Activated CD8-positive, alpha-beta memory T cell treated with anti-CD3 and anti-CD28 coated beads for 48 hours (primary cell): ENCODE data around the gene FBXO42.

ENCODE experiments used
- DNase-seq, 3 experiments: peaks; one replicate each; pipeline ENCODE4 v3.0.0-alpha.2; 2020; ENCODE audit warnings: low read depth in 2 of 3, low spot score in 2 of 3

Gene FBXO42

DNA sequence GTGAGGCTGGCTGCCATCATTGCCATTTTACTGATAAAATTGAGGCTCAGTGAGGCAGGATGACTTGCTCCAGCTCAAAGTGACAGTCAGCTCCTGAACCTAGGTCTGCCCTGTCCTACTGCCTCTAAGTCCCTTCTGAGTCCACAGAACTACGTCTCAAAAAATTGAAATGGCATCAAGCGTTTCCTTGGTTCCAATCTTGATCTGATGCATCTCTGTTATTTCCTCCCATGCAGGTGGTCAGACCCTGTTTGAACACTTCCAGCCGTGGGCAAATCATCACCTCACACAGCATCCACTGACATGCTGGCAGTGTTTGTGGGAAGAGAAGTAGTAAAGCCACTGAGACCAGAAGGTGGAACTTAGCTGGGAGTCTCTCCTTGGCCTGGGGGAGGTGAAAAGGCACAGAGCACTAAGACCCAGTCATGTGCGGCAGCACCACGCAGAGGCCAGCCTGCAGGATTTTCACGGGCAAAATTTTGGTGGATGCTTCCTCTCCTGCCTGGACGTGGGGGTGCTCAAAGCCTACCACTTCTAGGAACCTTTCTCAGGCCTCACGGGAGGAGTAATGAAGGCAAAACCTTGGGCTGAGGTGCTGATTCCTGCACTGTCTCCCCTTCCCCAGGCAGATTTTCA, 107.5 kb downstream of the FBXO42 start:
- no peak for DNase-seq

DNA sequence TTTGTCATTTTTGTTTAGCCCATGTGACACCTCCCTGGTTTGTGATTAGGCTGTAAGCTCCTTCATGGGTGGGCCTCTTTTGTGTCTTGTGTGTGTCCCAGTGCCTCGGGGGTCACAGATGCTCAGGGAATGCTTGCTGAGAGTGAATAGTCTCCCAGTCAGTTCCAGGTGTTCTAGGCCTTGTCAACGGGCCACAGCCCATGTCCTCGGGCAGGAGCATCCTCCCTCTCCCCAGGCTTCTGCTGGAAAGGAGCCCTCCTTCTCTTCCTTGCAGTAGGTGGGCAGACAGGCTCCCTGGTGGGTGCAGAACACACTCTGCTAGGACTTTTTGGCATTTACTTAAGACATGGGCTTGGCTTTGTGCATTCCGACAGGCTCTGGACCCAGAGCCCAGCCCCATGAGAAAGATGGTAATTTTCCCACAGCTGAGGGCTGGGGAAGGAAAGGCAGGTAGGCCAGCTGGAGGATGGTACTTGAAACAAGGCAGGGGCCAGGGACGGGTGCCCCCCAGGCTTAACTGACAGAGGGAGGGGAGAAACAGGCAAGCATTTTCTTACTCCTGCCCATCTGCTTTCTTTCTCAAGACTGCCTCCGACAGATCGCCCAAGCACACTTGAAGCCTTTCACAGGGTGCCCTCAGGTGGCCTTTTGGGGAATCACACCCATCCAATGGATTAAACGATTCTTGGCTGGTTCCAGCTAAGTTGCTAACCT, 108.2 kb downstream of the FBXO42 start:
- peak; percentile 28 to 53 (median 29) for DNase-seq

DNA sequence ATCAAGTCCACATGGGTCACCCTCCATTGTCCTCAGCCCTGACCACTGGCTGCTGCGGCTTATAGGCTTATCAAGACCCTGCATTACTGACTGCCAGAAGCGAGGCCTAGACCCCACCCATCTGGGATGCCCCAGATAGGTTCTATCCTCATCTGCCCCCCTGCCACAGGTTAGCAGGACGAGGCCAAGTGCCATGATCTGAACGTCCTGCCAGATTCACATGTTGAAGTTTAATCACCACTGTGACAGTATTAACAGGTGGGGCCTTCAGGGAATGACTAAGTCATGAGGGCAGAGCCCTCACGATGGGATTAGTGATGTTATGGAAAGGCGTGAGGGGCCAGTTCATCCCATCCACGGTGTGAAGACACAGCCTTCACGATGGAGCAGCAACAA, 109.1 kb downstream of the FBXO42 start:
- no peak for DNase-seq

DNA sequence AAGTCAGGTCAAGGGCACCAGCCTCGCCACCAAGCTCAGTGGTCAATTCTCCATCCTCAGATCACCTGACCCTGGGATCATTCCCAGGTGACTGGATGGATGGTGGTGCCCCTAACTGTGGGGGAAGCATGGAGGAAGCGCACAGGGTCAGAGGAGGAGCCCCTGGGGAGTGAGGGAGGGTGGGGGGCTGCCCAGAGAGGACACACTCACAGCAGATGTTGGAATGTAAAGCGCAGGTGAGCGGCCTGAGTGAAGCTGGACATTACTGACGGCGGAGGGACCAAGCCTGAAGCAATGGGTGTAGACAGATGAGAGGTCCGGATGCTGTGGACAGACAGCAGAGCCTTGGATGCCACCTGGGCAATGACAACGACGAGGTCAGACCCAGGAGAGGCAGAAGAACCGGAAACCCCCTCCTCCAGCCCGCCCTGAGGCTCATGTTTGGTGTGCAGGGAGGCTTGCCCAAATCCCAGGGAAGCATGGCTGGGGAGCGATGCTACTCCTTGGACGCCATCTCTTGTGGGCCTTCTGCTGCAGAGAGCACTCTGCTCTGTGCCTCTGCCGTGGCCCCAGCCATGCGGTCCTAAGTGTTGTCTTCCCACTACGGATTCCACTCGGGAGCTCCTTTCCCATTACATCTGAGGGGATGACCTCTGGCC, 109.6 kb downstream of the FBXO42 start:
- no peak for DNase-seq

DNA sequence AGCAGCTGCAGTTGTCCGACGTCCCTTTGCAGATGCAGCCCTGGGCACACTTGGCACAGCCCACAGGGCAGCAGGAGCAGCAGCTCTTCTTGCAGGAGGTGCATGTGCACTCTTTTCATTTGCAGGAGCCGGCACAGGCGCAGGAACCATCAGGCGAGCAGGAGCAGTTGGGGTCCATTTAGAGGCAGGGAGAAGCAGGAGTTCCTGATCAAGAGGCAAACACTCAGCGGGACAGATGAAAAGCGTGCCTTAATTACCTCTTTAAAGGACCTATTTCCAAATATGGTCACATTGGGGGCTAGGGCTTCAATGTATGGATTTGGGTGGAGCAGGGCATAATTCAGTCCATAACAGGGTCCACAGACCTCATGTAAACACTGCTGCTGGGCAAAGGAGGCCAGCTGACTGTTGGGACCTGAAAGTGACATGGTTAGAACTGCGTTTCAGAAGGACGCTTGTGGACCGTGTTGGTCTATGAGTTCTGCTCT, 111.0 kb downstream of the FBXO42 start:
- no peak for DNase-seq

DNA sequence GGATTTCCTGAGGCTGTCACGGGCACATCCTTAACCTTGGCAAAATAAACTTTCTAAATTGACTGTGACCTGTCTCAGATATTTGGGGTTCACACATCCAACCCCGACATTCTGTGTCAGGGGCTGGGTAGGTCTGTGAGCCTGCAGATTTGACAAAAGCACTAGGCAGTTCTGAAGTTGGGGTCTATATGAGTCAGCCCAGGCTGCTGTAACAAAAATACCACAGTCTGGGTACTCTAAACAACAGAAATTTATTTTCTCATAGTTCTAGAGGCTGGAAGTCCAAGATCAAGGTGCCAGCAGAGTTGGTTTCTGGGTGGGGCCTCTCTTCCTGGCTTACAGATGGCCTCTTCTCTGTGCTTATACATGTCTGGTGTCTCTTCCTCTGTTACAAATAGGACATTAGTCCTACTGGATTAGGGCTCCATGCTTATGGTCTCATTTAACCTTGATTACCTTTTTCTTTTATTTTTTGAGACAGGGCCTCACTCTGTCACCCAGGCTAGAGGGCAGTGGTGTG, 112.2 kb downstream of the FBXO42 start:
- no peak for DNase-seq

DNA sequence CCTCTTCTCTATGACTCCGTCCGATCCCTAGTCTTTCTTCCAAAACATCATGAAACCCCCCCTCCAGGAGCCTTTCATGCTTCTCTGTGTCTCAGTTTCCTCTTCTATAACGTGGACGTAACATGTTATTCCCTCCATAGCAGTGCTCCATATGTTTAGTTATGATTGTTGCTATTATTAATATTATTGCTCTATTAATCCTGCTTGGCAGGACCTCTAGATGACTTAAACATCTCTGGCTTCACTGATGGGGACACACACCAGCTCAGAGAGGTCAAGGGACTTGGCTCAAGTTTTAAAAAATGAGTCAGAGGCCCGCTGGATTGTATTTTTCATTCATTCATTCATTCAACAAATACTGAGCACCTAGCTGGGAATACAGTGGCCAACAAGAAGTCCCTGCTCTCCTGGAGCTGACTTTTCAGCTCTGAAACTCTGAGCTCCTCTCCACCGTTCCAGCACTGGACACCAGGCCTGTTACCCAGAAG, 114.9 kb downstream of the FBXO42 start:
- DNase-seq, result no peak

DNA sequence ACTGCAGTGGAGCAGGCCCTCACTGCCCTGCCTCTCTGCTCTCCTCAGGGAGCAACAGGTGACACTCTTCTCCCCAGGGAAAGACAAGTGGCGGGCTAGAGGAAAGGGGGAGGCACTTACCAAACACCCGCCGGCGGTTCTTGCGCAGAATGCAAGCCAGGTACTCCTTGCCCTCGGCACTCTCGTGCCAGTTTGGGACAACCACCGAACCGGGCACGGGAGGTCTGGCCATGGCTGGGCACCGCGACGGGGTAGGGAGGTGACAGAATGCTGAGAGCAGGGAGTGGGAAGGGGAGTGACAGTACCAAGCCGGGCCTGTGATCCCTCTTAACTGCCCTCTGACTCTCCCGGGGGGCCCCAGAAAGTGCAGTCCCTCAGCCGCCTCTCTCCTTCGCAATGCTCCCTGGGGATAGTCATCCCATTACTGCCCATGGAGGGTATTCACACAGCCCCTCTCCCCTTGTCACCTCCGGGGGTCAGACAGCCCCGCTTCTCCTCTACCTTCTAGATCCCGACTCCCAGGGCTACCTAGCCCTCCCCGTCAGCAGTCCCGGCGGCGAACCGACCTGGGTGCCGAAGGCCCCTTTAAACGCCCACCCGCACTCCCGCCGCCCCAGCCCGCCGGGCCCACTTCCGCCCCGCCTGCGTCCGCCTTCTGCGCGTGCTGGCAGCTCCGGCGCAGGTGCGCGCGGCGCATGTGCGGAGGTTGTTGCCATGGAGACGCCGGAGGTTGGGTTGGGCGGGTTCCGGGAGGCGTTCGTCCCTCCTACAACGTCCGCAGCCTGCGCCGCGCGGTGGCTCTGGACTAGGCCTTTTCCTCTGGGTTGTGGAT, 115.6 kb downstream of the FBXO42 start, which contains the start of gene CPLANE2:
TSS of gene CPLANE2 (minus strand) at position 673 of the 832 bp plus-strand sequence. CDS start at position 232, 441 bp downstream.
- DNase-seq, result peak; percentile 87 to 95 (median 94)

DNA sequence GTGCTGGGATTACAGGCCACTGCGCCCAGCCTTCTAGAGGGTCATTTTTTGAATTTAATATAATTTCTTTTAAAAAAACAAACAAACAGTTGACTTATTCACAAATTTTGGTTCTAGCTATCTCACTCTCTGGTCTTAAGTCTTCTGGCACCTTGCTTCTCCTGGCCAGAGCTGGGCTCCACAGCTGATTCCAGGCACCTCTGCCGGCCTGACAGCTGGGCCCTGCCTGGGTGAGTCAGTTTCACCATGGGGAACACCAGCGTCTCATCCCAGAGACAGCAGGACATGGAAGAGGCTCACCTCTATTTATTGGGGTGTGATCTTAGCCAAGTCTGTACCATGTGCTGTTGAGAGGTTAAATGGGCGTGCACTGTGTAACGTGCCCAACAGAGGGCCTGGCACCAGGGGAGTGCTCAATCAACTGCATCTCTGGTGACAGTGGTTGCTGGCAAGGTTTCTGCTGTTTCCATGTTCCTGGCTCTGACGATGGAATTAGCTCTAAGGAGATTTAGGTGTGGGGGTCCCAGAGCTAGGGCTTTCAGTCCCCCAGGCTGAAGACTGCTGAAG, 116.3 kb downstream of the FBXO42 start:
- no peak for DNase-seq

DNA sequence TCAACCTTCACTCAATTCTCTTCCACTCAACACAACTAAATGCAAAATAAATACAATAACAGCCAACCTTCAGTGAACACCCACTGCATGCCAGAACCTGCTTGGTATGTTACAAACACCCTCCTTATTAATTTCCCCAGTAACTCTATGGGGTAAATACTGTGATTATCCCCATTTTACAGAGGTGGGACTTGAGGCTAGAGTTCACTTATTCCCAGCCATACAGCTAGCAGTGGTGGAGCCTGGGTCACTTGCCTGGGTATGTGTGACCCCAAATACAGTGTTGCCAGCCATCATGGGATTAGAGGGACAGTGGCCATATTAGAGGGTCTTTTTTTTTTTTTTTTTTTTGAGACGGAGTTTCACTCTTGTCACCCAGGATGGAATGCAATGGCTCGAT, 116.9 kb downstream of the FBXO42 start:
- no peak for DNase-seq

DNA sequence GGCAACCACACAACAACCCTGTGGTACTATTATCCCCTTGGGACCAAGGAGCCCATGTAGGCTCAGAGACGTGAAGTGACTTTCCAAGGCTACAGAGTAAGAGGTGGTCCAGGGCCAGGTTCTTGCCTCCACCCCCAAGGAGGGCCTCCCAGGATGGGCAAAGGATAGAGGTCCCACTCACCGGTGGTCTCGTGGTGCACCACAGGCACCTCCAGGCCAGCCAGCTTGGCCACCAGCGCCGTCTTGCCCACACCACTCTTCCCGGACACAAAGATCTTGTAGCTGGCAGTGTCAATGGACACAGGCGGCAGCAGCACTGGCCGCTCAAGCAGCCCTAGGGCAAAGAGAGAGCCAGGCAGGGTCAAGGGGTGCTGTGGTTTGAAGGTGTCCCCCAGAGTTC, 118.8 kb downstream of the FBXO42 start:
- DNase-seq, result no peak

DNA sequence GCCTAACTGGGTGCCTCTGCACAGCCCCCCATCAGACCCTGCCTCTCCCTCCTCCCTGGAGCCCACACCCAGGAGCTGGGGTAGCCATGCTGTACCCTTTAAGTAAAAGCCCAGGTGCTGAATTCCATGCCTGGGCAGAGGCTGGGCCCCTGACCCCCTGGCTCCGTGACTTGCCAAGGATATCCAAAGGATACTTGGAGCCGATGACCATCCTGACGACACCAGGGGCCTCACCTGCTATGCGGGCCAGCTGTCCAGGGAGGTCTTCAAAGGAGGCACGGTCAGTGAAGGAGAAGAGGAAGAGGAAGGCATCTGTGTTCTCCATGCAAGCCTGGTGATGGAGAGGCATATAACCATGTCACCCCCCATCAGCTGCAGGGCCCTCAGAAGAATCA, 120.0 kb downstream of the FBXO42 start:
- no peak for DNase-seq

DNA sequence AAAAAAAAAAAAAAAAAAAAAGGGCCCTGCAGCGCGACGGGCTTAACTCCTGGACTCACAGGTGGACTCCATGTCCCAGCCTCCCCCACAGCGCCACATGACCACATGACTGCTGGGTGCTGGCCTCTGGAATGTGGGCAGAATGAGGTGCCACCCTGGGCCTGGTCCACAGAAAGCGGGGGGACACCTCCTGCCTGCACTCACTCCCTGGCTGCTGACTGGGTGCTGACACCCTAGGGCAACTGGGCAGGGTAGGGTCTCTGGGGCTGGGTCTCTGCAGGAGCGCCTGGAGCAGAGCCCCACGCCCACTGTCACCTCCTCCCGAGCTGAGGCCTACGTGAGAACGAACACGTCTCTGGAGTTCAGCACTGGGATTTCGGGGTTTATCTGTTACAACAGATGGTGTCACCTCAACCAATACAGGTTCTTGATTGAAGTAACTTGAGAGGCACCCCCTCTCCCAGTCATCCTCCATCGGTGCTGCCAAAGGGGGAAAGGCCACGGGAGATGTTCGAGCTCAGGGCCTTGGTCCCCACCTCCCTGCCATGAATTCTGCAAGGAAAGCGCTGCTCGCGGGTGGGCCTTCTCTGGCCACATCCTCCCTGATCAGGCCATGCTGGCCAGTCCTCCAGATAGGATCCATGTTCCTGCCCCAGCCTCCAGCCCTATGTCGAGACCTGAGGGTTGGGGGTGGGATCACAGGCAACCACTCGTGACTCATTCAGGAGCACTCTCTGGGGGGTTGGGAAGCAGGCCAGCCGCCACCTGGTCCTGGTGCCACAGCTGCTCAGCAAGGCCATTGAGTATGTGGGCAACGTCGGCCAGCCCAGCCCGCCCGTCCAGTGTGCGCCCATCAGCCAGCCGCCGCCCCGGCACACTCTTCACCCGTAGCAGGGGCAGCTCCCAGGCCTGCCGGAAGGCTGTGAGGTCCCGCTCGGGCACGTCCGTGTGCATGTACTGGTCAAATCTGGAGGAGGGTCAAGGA, 120.7 kb downstream of the FBXO42 start:
- no peak for DNase-seq

DNA sequence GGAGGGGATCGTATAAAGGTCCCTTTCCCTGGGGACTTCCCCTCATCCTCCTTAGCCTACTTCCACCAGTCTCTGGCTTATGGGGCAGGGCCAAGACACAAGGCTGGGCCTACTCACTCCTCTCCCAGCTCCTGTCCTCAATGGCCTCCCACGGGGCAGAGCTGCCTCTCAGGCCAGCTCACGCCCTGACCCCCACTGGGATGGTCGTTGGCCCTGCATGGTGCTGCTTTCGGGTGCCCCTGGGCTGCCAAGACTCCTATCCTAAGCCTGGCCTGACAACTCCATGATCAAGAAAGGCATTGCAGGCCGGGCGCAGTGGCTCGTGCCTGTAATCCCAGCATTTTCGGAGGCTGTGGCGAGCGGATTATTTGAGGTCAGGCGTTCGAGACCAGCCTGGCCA, 121.5 kb downstream of the FBXO42 start:
- DNase-seq, result no peak

DNA sequence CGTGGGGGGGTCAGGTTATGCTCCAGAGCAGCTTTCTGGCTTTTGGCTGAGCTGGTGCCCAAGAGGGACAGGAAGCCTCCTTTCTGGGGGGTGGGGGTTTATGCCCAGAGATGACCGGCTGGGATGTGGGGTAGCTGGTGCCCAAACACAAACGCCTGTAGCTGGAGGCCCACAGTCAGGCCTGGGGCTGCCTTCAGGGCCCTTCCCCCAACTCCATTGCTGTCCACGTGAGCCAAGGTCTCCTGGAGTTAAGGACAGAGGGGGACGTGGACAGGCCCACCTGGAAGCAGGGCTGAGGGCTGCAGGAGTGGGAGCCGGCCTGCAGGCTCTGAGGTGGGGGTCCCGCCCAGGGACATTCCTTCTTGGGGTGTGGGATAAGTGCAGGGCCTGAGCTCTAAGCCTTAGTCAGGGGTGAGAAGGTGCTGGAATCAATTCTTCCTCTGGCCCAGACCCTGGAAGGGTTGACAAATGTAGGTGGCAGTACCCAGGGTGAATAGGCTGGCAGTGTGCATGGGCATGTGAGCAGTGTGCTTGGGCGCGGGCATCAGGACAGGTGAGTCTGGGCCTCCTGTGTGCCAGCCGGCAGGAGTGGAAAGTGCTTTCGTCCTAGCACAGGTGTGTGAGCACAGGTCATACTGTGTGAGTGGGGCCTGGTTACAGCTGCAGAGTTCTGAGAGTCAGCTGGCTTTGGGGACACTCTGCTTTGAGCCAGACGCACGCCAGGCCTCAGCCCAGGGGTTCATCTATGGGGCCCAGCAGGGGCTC, 122.1 kb downstream of the FBXO42 start:
- no peak for DNase-seq

DNA sequence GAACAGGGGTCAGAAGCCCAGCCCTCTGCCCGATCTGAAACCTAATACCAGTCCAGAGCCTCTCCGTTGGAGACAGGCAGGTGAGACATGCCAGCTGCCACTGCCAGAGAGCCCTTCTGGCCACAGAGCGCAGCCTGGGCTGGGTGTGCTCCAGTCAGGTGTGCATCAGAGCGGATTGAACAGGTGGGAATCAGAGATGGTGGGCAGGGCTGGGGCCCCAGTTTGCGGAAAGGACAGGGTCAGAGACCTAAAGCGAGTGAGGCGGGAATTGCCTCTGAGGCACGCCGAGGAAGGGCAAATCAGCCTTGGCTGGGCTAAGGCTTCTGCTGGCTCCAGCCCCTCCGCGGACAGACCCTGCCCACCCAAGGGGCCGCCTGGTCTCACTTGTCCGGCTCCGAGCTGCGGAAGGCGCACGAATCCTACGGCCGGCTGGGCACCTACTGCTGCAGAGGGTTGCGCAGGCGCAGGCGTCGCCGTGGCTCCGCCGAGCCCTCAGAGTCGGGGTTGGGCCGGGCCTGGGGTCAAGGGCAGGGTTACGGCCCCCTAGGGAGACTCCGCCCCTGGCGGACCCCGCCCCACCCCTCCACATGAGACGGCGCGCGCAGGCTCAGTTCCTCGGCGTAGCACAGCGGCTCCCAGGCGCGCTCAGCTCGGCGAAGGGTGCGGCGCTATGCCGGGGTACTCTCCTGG, 125.6 kb downstream of the FBXO42 start:
- no peak for DNase-seq

DNA sequence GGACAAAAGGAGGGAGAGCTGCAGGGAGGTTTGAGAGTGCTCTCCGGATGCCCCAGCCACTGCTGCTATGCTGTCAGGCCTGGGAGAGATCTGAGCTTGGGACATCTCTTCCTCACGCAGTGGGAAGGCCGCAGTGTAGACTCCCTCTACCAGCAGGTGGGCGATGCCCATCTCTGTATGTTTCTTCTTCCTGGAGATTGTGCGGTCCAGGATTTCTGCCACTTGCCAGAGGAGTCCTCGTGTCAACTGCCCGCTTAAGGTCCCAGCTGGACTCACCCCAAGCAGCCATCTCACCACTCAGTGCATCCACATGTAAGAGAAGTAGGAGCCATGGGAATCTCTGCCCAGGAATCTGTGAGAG, 126.2 kb downstream of the FBXO42 start:
- DNase-seq, result no peak

DNA sequence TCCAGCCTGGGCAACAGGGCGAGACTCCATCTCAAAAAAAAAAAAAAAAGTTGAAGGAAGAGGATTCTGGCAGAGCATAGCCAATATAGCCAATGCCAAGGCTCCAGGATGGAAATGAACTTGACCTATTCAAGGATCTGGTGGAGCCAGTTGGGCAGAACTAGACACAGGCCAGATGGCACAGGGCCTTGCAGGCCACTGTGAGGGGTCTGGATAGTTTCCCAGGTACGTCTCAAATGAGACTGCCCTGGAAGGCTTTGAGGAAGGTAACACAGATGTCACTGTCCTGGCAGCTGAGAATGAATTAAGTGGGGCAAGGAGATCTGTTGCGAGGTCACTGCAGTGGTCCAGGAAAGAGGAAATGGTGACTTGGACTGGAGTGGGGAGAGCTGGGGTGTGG, 127.8 kb downstream of the FBXO42 start:
- no peak for DNase-seq
